Effector memory CD4-positive, alpha-beta T cell (primary cell): ENCODE results near the gene BTBD9.

Experiments
- DNase-seq, 3 donors: peaks; one replicate each; pipeline ENCODE4 v3.0.0-alpha.2; 2020
- H3K27ac ChIP-seq: 2 replicates; pipeline ENCODE4 v1.7.0; 2013; ENCODE audit warnings: mild to moderate bottlenecking, low read length, moderate library complexity; ENCODE audit not compliant: insufficient read depth, poor library complexity, severe bottlenecking
- H3K27me3 ChIP-seq: replicated peaks from 2 replicates; pipeline ENCODE4 v1.7.0; 2013; ENCODE audit warnings: mild to moderate bottlenecking, low read length; ENCODE audit not compliant: insufficient read depth, control insufficient read depth, poor library complexity, severe bottlenecking
- H3K36me3 ChIP-seq: 2 replicates; pipeline ENCODE4 v1.7.0; 2013; ENCODE audit warnings: mild to moderate bottlenecking, low read length, moderate library complexity; ENCODE audit not compliant: control insufficient read depth, insufficient read depth
- H3K4me1 ChIP-seq: 2 replicates; pipeline ENCODE4 v1.7.0; 2013; ENCODE audit warnings: low read length, mild to moderate bottlenecking; ENCODE audit not compliant: control insufficient read depth, insufficient read depth, poor library complexity, severe bottlenecking
- H3K4me3 ChIP-seq: 2 replicates; pipeline ENCODE4 v1.7.0; 2013; ENCODE audit warnings: low read length, low read depth, mild to moderate bottlenecking; ENCODE audit not compliant: insufficient read depth, poor library complexity, severe bottlenecking
- H3K9me3 ChIP-seq: 2 replicates; pipeline ENCODE4 v1.7.0; 2013; ENCODE audit warnings: mild to moderate bottlenecking, low read length, moderate library complexity; ENCODE audit not compliant: control insufficient read depth

Gene BTBD9

DNA sequence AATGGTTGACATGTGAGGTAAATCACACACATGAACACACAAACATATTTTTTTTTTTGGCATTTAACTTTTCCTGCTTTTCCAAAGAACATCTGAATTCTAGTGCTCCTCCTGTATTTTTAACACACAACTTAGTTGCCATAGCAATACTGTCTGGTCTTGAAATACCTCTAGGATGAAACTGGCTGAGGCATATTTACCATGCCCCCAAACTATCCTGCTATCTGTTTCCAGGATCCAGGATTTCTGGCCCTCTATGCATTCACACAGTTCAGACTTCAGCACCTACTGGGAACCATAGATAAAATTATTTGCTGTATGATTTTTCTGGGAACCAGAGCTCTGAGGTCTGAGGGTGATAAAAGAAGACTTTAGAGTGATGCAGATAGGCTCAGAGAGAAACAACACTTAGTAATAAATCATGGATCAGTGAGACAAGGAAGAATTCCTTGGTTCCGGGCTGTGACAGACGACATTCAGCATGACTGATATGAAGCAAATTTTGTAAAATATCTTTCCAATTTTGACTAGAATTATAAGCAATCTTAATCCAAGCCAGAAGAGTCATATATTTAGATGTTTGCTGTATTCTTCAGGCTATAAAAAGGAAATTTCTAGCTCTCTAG lies 359.7 kb downstream of the BTBD9 start:
- Histone ChIP-seq H3K9me3 (no peaks in the 10 kb centered on the region), H3K27ac (no peak overlapping the region), H3K4me1 (no peaks in the 10 kb centered on the region), H3K36me3 (no peaks in the 10 kb centered on the region), H3K27me3 (no peaks in the 10 kb centered on the region), H3K4me3 (no peak overlapping the region)
- no peak for DNase-seq

DNA sequence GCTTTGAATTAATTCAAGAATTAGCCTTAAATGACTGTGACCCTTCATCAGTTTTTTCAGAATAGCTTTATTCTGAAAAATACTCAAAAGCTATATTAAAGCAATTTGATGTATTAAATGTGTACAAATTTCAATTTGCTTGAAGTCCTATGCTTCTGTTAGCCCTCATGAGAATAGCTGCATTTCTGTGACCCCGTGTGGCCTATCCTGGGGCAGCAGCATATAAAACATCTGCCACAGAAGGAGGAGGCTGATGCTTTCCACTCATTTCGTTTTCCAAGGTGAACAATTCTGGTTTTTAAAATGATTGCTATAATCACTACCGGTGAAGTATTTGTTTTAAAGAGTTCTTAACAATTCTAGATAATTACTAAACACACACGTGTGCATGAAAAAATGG lies 360.3 kb downstream of the BTBD9 start:
- no peak for DNase-seq
- no peaks in the 10 kb centered on the region for H3K4me1 ChIP-seq

DNA sequence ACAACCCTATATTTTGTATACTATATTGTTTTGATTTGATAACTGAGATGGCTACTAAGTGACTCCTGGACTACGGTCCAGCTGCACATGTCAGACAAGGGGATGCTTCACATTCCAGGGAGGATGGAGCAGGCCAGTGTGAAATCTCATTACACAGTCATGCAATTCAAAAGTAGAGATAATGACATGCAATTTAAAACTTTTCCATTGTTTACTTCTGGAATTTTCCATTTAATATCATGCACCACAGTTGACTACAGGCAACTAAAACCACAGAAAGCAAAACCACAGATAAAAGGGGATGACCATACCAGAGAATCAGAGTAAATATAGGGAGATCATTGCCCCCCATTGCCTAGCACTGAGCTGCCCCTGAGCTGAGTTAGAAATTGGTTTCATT lies 366.4 kb downstream of the BTBD9 start:
- no peak for DNase-seq
- no peaks in the 10 kb centered on the region for H3K27me3 ChIP-seq
- no peaks in the 10 kb centered on the region for H3K9me3 ChIP-seq
- peaks cover 4% of the 10 kb centered on the region for H3K4me1 ChIP-seq
- H3K4me3 ChIP-seq = no peak overlapping the region
- peaks cover 3% of the 10 kb centered on the region for H3K36me3 ChIP-seq
- no peak overlapping the region for H3K27ac ChIP-seq

More for the DNA sequence above, 360.3 kb downstream of the BTBD9 start:
- Histone ChIP-seq H3K36me3 (no peaks in the 10 kb centered on the region), H3K4me3 (no peak overlapping the region), H3K27me3 (no peaks in the 10 kb centered on the region), H3K9me3 (no peaks in the 10 kb centered on the region), H3K27ac (no peak overlapping the region)

DNA sequence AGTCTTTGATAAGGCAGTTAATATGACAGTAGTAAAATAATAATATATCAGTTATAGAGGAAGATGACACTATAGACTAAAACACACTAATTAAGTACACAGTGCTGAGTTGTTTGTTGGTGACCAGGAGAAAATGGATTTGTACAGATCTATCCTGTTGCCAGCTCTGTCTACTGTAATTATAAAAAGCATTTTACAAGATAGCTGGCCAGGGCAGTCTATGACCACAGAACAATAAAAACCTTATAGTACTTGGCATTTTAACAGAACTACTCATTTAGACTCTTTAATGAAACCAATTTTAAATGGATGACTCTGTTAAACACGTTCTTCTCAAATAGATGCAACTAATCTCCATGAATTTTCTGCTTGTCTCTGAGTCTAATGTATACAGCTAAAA lies 367.5 kb downstream of the BTBD9 start:
- DNase-seq = no peak
- H3K36me3 ChIP-seq = peaks cover 3% of the 10 kb centered on the region
- no peaks in the 10 kb centered on the region for H3K27me3 ChIP-seq
- no peaks in the 10 kb centered on the region for H3K9me3 ChIP-seq
- H3K4me3 ChIP-seq = no peak overlapping the region
- H3K27ac ChIP-seq = no peak overlapping the region
- H3K4me1 ChIP-seq = peaks cover 4% of the 10 kb centered on the region

DNA sequence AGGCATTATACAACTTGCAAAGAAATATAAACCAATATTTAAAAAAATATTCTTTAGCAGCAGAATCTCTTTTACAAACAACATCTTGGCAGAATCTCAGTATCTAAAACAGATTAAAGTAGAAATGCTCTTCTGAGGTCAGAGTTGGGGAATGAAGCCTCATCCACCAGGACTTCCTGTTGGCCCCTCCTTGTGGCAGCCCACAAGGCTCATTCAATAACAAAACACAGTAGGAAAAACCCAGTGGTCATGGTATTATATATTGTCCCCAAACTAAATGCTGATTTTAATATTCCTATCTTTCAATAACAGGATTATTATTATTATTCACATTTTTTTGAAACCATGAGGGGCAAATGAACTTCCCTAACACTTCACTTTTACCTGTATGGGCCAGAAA lies 368.6 kb downstream of the BTBD9 start:
- Histone ChIP-seq H3K9me3 (no peaks in the 10 kb centered on the region), H3K4me1 (peaks cover 4% of the 10 kb centered on the region), H3K27ac (no peak overlapping the region), H3K27me3 (no peaks in the 10 kb centered on the region), H3K4me3 (no peak overlapping the region), H3K36me3 (peaks cover 3% of the 10 kb centered on the region)
- DNase-seq = no peak

DNA sequence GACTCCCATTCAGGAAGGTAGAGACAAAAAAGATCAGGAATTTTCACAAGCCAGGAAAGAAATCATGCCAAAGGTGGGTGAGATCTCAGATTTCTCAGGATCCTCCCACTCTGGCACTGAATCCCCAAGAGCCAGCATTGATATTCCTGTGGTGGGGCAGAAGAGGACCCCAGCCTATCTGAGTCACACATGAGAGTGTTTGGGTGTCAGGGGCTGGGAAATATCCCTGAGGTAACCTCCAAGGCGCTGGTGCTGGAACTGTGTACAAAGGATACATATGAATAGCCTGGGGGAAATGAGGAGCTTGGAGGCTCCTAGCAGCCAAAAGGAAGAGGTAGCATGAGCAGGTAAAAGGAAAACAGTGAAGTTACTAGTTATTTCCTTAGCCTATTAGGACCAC lies 369.4 kb downstream of the BTBD9 start:
- Histone ChIP-seq H3K36me3 (peaks cover 3% of the 10 kb centered on the region), H3K27ac (no peak overlapping the region), H3K9me3 (no peaks in the 10 kb centered on the region), H3K27me3 (no peaks in the 10 kb centered on the region), H3K4me3 (no peak overlapping the region), H3K4me1 (peaks cover 4% of the 10 kb centered on the region)
- DNase-seq = no peak

DNA sequence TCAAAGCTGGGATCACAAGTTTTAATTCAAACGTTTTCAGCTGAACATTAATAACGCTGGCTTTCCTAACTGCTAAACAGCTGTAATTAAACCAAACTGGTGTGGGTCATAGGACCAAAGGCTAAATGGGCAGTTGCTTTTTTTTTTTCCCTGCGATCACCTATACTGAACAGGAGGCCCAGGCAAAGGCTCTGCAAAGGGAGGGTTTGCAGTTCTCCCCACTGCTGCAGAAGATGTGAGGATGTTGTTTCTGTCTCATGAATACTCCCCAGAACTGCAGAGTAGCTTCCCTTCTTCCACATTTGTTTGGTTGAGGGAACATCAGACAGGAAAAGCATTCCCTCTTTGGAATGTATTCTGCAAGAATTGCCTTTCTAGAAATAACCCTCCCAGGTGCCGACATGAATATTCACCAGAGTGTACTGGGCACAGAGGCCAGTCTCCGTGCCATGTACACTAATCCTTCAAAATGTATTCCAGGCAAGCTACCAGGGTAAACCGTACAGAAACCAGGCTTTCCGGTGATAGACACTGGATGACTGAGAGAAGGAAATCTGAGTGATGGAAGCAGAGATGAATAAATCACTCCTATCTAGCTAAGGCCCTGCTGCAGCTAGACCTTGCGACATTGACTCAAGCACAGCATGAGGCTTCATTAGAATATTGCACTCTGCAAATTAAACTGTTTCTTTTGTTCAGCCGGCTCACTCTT lies 370.1 kb downstream of the BTBD9 start:
- H3K4me3 ChIP-seq = no peak overlapping the region
- peaks cover 3% of the 10 kb centered on the region for H3K36me3 ChIP-seq
- peaks cover 4% of the 10 kb centered on the region for H3K4me1 ChIP-seq
- no peak overlapping the region for H3K27ac ChIP-seq
- no peaks in the 10 kb centered on the region for H3K27me3 ChIP-seq
- H3K9me3 ChIP-seq = no peaks in the 10 kb centered on the region
- DNase-seq = no peak

DNA sequence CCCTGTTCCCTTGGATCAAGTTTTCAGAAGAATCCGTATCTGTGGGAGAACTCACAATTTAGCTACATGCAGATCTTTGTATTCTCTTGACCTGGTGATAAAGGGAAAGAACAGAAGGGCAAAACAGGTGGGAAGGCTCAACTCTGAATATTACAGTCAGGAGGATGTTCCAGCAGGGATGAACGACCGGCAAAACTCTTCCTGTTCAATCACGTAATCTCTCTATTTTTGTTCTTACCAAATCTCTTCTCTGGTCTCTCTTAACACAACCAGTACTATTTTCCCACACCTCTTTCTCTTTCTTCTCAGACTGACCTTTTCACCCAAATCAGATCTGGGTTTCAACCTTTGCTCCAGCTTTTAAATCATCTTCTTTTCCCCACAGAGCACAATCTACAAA lies 371.4 kb downstream of the BTBD9 start:
- no peak overlapping the region for H3K4me3 ChIP-seq

DNA sequence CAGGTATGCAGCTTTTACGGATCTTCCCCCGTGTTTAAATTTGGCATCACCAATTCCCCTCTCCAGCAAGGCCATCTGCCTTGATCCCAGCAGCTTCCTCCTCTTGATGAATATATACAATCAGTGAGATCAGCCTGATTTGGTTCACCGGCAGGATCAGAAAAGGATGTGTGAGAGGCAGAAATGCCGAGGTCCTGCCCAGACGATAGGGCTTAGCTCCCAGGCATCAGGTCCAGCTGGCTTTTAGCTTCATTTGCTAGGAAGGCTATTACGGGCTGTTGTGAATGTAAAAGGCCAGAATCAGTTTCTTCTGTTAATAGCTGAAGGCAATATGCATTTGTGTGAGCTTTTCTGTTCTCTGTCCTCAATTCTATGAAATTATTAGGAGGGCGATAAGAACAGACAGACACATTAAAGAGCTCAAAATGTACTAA lies 372.8 kb downstream of the BTBD9 start:
- no peak overlapping the region for H3K4me3 ChIP-seq
- no peak for DNase-seq
- peaks cover 4% of the 10 kb centered on the region for H3K4me1 ChIP-seq
- H3K27me3 ChIP-seq = no peaks in the 10 kb centered on the region
- H3K27ac ChIP-seq = no peak overlapping the region
- no peaks in the 10 kb centered on the region for H3K9me3 ChIP-seq
- peaks cover 3% of the 10 kb centered on the region for H3K36me3 ChIP-seq

More for the DNA sequence above, 371.4 kb downstream of the BTBD9 start:
- H3K4me1 ChIP-seq = peaks cover 4% of the 10 kb centered on the region
- DNase-seq = no peak
- H3K27me3 ChIP-seq = no peaks in the 10 kb centered on the region
- no peak overlapping the region for H3K27ac ChIP-seq
- no peaks in the 10 kb centered on the region for H3K9me3 ChIP-seq
- H3K36me3 ChIP-seq = peaks cover 3% of the 10 kb centered on the region

DNA sequence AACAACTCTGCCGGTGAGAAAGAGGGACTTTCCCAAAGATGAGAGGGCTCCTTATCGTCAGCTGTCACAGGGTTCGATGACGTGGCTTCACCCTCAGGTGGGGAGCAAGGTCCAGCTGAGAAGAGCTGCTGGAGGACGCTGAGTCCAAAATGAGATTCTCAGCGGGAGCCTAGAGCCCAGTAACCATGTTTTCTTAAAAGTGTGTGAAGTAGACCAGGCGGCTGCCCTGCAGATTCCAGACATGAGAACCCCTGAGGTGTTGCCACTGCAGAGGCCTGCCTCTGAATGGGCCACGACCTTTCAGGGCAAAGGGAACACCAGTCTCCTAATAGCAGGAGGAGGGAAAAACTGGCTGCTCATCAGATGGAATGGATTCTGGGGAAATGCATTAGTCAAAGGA lies 375.1 kb downstream of the BTBD9 start:
- H3K36me3 ChIP-seq = no peaks in the 10 kb centered on the region

More for the DNA sequence above, 375.1 kb downstream of the BTBD9 start:
- DNase-seq = no peak
- H3K27me3 ChIP-seq = no peaks in the 10 kb centered on the region
- no peak overlapping the region for H3K27ac ChIP-seq
- no peak overlapping the region for H3K4me3 ChIP-seq
- H3K9me3 ChIP-seq = no peaks in the 10 kb centered on the region
- H3K4me1 ChIP-seq = no peaks in the 10 kb centered on the region
